GM20000 (cell line): ENCODE measurements around the gene CAPNS2.

Source experiments
- DNase-seq: peaks from one replicate; pipeline ENCODE4 v3.0.0; 2012; ENCODE audit warnings: low spot score
- TF ChIP-seq, protein P1 (sequence below): IDR thresholded peaks from 2 replicates; pipeline ENCODE4 v1.5.1; 2012; ENCODE audit warnings: mild to moderate bottlenecking, control low read depth; ENCODE audit errors: extremely low read depth, missing control alignments

Gene CAPNS2

DNA sequence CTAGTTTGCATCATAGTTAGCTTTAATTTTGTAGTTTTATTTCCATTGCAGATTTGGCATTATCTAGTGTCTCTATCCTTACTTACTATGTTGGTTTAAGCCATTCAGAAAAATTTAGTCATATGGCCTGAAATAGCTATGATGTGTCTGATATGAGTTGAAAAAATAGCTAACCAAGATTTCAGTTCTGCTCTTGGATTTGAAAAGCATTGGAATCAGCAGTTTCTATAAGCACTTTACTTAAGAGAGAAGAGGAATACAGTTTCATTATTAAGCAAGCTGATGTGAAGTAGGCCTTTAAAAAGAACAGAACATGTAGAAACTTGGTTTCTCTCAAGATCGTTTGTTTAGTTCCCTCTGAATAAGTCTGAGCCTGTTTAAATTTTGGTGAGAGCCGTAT, 31.7 kb upstream of the CAPNS2 start:
- TF ChIP-seq, protein P1, sequence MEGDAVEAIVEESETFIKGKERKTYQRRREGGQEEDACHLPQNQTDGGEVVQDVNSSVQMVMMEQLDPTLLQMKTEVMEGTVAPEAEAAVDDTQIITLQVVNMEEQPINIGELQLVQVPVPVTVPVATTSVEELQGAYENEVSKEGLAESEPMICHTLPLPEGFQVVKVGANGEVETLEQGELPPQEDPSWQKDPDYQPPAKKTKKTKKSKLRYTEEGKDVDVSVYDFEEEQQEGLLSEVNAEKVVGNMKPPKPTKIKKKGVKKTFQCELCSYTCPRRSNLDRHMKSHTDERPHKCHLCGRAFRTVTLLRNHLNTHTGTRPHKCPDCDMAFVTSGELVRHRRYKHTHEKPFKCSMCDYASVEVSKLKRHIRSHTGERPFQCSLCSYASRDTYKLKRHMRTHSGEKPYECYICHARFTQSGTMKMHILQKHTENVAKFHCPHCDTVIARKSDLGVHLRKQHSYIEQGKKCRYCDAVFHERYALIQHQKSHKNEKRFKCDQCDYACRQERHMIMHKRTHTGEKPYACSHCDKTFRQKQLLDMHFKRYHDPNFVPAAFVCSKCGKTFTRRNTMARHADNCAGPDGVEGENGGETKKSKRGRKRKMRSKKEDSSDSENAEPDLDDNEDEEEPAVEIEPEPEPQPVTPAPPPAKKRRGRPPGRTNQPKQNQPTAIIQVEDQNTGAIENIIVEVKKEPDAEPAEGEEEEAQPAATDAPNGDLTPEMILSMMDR = no peak
- no peak for DNase-seq

DNA sequence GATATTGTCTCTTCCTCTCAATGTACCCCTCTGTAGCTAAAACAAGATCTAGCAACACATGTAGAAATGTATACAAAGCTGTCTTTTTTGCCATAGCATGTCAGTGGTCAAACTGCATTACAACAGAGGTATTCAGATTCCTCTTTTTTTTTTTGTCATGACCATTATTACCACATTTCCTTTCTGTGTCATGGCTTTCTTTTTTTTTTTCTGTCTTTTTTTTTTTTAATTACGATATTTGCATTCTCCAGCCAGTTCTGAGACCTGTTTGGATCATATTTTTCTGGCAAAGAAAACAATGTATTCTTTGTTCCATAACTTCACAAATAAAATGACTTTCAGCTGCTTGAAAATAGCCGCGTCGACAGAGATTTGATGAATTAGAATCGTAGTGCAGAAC, 27.4 kb upstream of the CAPNS2 start:
- no peak for DNase-seq
- TF ChIP-seq, protein P1 = no peak

DNA sequence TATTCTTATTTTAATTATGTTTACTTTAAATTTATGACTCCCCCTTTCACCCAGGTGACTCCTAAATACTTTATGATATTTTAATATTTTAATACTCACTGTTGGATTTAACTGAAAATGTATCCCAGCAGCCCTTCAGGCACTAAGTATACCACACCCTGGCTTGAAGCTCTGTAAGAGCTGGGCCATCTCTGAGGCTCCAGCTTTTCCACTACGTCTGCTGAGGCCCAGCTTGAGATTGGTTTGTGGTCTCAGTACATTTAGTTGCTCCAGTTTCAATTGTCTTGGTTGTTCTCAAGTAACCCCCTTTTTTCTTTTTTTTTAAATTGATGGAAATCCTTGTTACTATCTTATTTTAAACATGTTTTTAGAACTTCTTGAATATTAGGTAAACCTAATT, 27.0 kb upstream of the CAPNS2 start:
- TF ChIP-seq, protein P1 = no peak
- DNase-seq = no peak

DNA sequence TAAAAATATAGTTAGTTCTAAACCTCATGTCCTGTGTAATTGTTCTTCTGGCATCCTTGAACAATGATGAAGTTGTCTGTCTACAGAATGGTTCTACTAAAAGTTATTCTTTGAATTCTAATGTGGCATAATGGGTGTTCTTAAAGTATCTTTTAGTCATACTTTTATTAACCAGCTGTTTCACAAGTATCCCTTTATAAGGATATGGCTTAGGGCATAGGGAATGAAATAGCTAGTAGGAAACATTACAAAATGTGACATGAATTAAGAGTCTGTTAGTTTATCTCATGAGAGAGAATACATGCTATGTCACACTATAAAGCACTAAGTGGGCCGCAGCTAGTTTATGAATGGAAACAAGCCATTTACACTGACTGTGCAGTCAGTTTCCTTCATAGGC, 26.3 kb upstream of the CAPNS2 start:
- TF ChIP-seq, protein P1 = no peak
- no peak for DNase-seq

DNA sequence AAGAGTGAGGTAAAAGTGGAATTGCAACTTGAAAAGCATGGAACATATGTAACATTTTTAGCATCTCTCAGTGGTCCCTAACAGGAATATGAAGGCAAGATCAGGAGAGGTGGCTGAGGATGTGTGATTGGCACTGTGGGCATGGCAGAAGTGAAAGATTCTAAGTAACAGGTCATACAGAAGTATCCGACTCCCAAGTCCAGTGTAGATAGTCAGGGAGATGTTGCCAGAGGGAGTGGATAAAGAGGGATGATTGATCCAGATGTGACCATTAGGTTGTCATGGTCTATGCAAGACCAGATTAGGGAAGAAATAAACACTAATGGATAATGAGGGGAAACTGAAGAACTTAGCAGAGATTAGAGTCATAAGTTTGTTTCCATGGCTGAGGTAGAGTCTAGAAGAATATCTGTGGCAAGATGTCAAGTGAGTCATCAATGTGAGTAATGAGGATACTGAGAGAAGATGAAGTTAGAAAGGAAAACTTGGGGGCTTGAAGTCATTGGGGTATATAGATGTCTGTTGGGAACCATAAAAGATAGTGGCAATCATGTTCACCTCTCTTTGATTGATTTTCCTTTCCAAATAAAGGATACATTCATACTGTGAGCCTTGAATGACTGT, 23.9 kb upstream of the CAPNS2 start:
- no peak for DNase-seq
- TF ChIP-seq, protein P1 = no peak

DNA sequence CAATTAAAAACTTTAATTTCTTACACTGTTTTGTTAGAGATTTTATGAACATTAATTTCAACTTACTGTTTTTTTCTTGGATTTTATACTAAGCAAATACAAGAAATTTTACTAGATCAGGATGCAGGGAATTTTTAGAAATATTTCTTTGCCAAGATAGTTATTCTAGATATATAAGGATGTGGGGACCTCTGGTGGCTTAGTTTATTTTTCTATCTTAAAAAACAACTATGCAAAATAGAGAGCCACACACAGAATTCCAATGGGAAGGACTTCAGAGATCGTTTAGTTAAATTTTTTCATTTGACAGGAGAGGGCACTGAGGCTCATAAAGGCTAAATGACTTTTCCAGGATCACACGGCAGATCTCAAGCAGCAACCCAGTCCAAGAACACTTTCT, 23.0 kb upstream of the CAPNS2 start:
- TF ChIP-seq, protein P1 = no peak
- DNase-seq = no peak

DNA sequence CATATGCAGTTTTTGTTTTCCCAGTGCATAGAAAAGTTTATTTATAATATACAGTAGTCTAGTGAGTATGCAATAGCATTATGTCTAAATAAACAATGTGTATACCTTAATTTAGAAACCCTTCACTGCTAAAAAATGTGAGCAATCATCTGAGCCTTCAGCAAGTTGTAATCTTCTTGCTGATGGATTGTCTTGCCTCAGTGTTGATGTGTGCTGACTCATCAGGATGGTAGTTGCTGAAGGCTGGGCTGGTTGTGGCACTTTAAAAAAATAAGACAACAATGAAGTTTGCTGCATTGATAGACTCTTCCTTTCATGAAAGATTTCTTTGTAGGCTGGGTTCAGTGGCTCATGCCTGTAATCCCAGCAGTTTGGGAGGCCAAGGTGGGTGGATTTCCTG, 13.9 kb upstream of the CAPNS2 start:
- no peak for DNase-seq

More for the DNA sequence above, 13.9 kb upstream of the CAPNS2 start:
- TF ChIP-seq, protein P1 = no peak
